ENCODE results near the gene SYT12.

SYT12 gene

GRCh38 chr11:67023957-67024353, 1.0 kb downstream of the SYT12 start:
- no peaks in the 10 kb centered on the region for H3F3A ChIP-seq (ENCODE audit: insufficient read depth)
- H3K9me2 ChIP-seq (replicated peaks; ENCODE audit: insufficient read depth, low read length) = no peaks in the 10 kb centered on the region
- H2AFZ ChIP-seq (ENCODE audit: low read depth, low read length, severe bottlenecking) = no peak overlapping the region
- no peak overlapping the region for H3K9ac ChIP-seq (ENCODE audit: low read length)
- no peaks in the 10 kb centered on the region for H3K9me3 ChIP-seq (ENCODE audit: insufficient read depth, low read length)
- no peak overlapping the region for H3K4me3 ChIP-seq (ENCODE audit: insufficient read depth, low read length, poor library complexity, severe bottlenecking)
- H4K20me1 ChIP-seq (ENCODE audit: low read depth, low read length) = no peaks in the 10 kb centered on the region
- no peak overlapping the region for H3K4me2 ChIP-seq (ENCODE audit: low read depth, low read length, poor library complexity, severe bottlenecking)
- H3K79me2 ChIP-seq (ENCODE audit: insufficient read depth, low read length) = no peaks in the 10 kb centered on the region
- TF ChIP-seq EZH2phosphoT487 (conservative IDR thresholded peaks at IDR 0.05; ENCODE audit: low read length) (no peak), CTCF (IDR thresholded peaks at IDR 0.05; ENCODE audit: insufficient read depth, low read length, poor library complexity, severe bottlenecking) (no peak)
- no peaks in the 10 kb centered on the region for H3K27me3 ChIP-seq (ENCODE audit: low read length)
- H3K36me3 ChIP-seq (ENCODE audit: low read length) = no peaks in the 10 kb centered on the region
- H3K27ac ChIP-seq (ENCODE audit: low read depth, low read length) = no peak overlapping the region

DNA sequence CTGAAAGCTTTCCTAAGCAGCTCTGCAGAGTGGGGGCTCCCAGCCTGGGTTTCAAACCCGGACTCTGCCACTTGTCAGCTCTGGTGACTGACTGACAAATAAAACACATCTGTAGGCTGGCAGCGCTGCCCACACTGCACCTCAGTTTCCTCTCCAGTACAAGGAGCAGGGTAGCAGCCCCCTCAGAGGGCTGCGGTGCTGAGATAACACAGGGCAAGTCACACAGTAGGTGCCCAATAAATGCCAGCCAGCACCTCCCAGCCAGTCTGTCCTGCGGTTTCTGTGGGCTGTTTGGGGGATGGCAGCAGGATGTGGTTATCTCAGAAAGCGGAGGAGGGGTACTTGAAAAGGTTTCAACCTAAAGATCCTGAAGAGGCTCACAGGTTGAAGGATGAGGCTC, 1.5 kb downstream of the SYT12 start:
- H3K9ac ChIP-seq (ENCODE audit: low read length) = no peak overlapping the region
- H3K9me3 ChIP-seq (ENCODE audit: insufficient read depth, low read length) = no peaks in the 10 kb centered on the region
- no peak overlapping the region for H3K4me3 ChIP-seq (ENCODE audit: insufficient read depth, low read length, poor library complexity, severe bottlenecking)
- H2AFZ ChIP-seq (ENCODE audit: low read depth, low read length, severe bottlenecking) = no peak overlapping the region
- TF ChIP-seq EZH2phosphoT487 (conservative IDR thresholded peaks at IDR 0.05; ENCODE audit: low read length) (no peak), CTCF (IDR thresholded peaks at IDR 0.05; ENCODE audit: insufficient read depth, low read length, poor library complexity, severe bottlenecking) (no peak)
- no peaks in the 10 kb centered on the region for H3K27me3 ChIP-seq (ENCODE audit: low read length)
- H4K20me1 ChIP-seq (ENCODE audit: low read depth, low read length) = no peaks in the 10 kb centered on the region
- no peaks in the 10 kb centered on the region for H3K79me2 ChIP-seq (ENCODE audit: insufficient read depth, low read length)
- no peaks in the 10 kb centered on the region for H3K9me2 ChIP-seq (replicated peaks; ENCODE audit: insufficient read depth, low read length)
- H3F3A ChIP-seq (ENCODE audit: insufficient read depth) = no peaks in the 10 kb centered on the region
- no peak overlapping the region for H3K27ac ChIP-seq (ENCODE audit: low read depth, low read length)
- H3K36me3 ChIP-seq (ENCODE audit: low read length) = no peaks in the 10 kb centered on the region
- H3K4me2 ChIP-seq (ENCODE audit: low read depth, low read length, poor library complexity, severe bottlenecking) = no peak overlapping the region

DNA sequence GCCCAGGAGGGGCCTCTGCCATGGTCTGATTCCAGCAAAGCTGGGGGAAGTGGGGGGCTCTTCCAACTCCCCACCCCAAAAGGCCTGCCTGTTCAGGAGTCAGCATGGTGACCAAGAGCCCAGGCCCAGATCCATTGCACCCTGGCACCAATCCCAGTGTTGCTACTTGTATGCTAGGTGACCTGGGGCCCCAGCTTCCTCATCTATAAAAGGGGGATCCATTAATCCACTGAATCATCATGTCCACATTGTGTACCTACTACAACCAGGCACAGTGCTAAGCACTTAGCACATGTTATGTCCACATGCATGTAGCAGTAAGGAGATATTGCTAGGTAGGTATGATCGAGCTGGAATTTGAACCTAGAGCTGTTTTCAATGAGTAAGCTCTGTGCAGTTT, 2.0 kb downstream of the SYT12 start:
- H3K79me2 ChIP-seq (ENCODE audit: insufficient read depth, low read length) = no peaks in the 10 kb centered on the region
- H4K20me1 ChIP-seq (ENCODE audit: low read depth, low read length) = no peaks in the 10 kb centered on the region
- H3K4me3 ChIP-seq (ENCODE audit: insufficient read depth, low read length, poor library complexity, severe bottlenecking) = no peak overlapping the region
- H3K9ac ChIP-seq (ENCODE audit: low read length) = no peak overlapping the region
- H3K27ac ChIP-seq (ENCODE audit: low read depth, low read length) = no peak overlapping the region
- no peak for TF ChIP-seq CTCF (IDR thresholded peaks at IDR 0.05; ENCODE audit: insufficient read depth, low read length, poor library complexity, severe bottlenecking)
- no peak for TF ChIP-seq EZH2phosphoT487 (conservative IDR thresholded peaks at IDR 0.05; ENCODE audit: low read length)
- H3F3A ChIP-seq (ENCODE audit: insufficient read depth) = no peaks in the 10 kb centered on the region
- H3K4me2 ChIP-seq (ENCODE audit: low read depth, low read length, poor library complexity, severe bottlenecking) = no peak overlapping the region
- H3K36me3 ChIP-seq (ENCODE audit: low read length) = no peaks in the 10 kb centered on the region
- no peaks in the 10 kb centered on the region for H3K27me3 ChIP-seq (ENCODE audit: low read length)
- H3K9me2 ChIP-seq (replicated peaks; ENCODE audit: insufficient read depth, low read length) = no peaks in the 10 kb centered on the region
- no peaks in the 10 kb centered on the region for H3K9me3 ChIP-seq (ENCODE audit: insufficient read depth, low read length)
- H2AFZ ChIP-seq (ENCODE audit: low read depth, low read length, severe bottlenecking) = no peak overlapping the region

DNA sequence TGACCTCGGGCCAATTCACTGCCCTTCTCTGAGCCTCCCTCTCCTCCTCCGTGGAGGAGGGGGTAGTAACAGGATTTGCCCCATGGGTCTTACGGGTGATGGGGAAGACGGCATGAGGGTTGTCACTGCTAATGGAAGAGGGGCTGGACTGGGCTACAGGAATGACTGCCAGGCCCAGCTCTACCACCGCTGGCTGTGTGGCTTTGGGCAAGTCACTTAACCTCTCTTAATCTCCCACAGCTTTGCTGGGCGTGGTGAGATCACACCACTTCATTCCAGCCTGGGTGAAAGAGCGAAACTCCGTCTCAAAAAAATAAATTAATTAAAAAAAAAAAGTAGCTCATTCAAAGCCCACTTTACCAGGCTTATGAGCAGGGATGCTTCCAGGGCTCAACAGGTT, 2.8 kb downstream of the SYT12 start:
- Histone ChIP-seq H3K79me2 (ENCODE audit: insufficient read depth, low read length) (no peaks in the 10 kb centered on the region), H3K9me2 (replicated peaks; ENCODE audit: insufficient read depth, low read length) (no peaks in the 10 kb centered on the region), H3K4me3 (ENCODE audit: insufficient read depth, low read length, poor library complexity, severe bottlenecking) (no peak overlapping the region), H3K36me3 (ENCODE audit: low read length) (no peaks in the 10 kb centered on the region), H3K27me3 (ENCODE audit: low read length) (no peaks in the 10 kb centered on the region), H3K27ac (ENCODE audit: low read depth, low read length) (no peak overlapping the region), H3F3A (ENCODE audit: insufficient read depth) (no peaks in the 10 kb centered on the region), H3K9me3 (ENCODE audit: insufficient read depth, low read length) (no peaks in the 10 kb centered on the region), H4K20me1 (ENCODE audit: low read depth, low read length) (no peaks in the 10 kb centered on the region), H3K4me2 (ENCODE audit: low read depth, low read length, poor library complexity, severe bottlenecking) (no peak overlapping the region), H2AFZ (ENCODE audit: low read depth, low read length, severe bottlenecking) (no peak overlapping the region), H3K9ac (ENCODE audit: low read length) (no peak overlapping the region)
- no peak for TF ChIP-seq CTCF (IDR thresholded peaks at IDR 0.05; ENCODE audit: insufficient read depth, low read length, poor library complexity, severe bottlenecking)
- TF ChIP-seq EZH2phosphoT487 (conservative IDR thresholded peaks at IDR 0.05; ENCODE audit: low read length) = no peak

Data from SU-DHL-6 (cell line).